Measurements from ENCODE around the gene AURKB.
A peak's percentile ranks its signal among the peaks of the same experiment; 100 is the strongest.

The AURKB gene

DNA sequence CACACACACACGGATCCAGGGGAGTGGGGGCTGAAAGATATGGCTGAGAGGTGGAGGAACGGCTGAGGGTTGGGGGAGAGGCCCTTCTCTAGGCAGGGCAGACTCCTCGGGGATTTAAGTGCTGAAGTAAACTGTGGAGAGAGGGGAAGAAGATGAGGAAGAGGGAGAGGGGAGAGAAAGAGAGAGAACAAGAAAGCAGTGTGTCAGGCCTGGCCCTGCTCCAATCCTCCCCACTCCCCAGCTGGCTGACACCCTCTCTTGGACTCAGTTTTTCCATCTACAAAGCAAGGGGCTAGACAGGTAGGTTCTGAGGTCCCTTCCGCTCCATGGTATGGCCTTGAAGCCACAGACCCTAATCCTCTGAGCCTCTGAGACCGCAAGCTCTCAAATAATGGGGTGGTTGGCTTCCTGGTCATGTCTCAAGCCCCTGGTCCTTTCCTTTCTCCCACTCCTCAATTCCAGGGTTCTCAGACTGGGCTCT, 49.6 kb downstream of the AURKB start:
- DNase-seq, result no peak

DNA sequence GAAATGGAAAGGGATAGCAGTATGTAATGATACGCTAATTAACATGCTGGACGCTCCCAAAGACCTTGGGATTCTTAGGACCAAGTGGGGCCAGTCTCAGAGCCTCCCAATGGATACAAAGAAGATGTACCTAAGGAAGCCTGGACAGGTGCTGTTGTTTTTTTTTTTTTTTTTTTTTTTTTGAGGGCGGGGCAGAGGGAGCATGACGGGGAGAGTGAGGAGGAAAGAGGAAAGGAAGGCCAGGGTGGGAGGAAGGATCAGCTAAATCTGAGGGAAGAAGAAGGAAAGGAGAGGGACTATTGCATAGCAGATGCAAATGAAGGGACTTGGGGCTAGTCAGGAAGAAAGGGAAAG, 50.2 kb downstream of the AURKB start:
- no peak for DNase-seq

DNA sequence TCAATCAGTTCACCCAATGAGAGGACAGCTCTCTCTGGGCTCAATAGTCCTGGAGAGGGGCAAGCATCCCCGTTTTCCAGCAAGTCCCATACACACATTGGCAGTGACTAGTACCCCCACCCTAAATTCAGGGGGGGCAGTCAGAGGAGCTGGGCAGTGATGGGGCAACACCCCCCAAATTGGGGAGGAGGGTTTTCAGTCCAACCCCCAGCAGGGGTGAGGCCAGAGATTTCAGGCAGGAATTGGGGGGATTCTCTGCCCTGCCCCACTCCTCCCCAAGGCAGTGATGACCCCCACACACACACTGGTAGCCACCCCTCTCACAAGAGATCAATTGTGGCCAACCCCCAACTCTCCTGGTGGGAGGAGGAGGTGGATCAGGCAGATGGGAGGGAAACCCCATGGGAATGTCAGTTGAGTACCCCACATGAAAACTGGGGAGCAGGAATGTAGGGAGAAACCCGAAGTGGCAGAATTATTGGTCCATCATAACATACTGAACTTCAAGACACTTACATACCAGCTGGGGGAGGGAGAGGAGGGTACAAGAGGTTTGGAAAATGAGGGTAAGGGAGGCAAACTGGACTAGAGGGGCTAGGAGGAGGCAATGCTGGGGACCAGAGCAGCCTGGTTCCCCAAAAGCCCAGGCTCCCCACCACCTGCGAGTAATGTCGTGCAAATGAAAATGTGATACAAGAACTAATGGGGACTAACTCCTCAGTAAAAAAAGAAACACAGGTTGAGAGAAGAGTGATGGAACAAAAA, 50.7 kb downstream of the AURKB start:
- no peak for DNase-seq

DNA sequence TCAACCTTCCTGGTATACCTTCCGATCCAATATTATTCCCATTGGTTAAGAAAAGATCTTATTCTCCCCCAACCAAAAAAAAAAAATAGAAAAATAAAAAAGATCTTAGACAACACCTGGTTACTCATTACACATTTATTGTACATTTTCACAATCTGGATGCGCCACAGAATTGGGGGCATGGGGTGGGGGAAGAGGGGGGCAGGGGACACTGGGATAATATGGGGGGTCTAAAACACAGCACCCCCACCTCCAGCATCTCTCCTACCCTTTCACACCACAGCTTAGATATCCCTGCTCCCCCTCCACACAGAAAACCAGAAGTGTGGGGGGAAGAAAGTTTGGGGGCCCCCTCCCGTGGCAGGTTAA, 51.4 kb downstream of the AURKB start:
- DNase-seq, result no peak

DNA sequence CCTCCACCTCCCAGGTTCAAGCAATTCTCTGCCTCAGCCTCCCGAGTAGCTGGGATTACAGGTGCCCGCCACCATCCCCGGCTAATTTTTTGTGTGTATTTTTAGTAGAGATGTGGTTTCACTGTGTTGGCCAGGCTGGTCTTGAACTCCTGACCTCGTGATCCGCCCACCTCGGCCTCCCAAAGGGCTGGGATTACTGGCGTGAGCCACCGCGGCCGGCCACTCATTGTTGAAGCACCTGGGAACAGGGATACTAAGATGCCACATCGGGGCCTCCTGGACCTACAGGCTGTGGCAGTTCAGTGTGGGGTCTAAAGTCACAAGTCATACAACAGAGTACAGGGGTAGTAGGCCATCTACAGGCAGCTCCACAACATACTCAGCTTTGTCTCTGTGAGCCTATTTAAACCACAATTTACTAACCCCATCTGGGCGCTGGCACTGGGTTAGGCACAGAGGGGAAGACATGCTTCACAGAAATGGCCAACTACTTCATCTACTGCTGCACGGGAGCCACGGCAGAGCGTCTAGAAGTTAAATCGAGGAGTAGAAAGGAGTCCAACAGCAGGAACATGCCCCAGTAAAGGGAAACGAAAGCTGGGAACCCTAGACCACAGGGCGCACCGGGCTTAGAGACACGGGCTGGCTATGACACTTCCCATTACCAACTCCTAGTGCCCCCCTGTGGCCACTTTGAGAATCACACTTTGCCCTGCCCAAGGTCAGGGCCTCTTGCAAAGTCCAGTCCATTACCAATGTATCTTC, 51.9 kb downstream of the AURKB start:
- DNase-seq, result peak; percentile 90

DNA sequence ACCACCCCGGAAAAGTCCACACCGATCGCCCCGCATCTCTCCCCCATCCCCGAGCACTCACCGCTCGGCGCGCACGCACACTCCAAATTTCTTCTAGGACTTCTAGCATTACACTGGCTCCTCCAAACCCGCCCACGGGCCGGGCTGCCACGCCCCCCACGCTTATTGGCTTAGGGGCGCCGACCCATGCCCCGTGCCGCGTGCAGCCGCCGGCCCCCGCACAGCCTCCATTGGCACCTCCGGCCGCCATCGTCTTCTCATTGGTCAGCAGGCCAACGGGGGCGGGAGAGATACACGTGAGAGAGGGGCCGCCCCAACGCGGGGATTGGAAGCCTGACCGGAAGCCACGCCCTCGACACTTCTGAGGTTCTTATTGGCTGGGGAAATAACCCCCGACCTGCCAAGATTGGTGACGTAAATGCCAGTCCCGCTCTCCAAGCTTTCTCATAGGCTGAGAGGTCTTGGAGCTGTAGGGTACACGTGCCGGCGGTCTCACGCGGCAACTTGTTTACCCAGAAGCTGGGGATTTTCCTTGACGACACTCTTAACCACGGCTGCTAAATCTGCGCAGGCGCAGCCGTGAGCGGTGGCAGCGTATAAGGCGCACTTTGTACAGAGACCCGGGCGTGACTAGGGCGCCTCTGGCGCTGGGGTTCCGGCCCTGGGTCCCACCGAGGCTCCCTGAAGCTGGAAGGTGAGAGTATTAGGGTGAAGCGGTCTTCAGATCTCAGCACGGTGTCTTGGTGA, 54.0 kb downstream of the AURKB start:
- peak; percentile 99 for DNase-seq

DNA sequence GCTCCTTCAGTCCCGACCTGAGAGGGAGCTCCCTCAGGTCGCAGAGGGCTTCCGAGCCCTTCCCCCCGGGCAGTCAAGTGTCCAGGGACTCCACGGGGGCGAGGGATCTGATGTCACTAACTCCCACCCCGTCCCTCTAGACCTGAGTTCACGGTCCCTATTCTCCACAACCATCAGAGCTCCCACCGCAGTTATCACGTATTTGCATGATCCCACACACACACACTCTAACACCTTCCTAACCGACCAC, 54.5 kb downstream of the AURKB start:
- DNase-seq, result no peak

DNA sequence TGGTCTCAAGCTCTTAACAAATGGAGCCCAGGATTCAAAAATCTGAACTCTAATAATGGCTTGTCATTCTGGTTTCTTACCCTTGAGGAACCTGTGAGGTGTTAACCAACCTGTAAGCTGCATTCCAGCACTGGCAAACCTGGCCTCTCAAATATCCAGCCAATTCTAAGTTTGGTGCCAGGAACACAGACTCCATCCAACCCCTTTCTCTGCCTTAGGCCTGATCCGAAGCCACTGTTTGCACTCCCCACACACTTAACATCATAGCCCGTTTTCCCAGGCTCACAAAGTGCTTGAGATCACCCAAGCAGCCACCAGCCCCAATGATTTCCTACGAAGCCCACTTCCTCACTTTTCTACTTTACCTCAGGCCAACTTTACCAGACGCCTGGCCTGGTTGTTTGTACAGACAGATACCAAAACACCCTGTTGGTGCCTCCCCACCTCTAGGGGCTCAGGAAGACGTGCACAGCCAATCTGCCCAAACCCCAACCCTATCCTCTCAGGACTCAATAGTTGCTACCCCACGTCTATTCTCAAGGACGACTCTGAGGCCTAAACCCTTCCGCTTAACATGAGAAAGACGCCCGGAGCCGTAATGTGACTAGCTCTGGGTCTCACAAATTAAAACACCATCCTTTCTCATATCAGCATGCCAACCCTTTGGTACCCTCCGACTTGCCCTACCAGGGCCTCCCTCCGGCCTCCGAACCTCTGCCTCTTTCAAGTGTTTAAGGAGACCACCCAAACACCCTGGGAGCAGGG, 55.0 kb downstream of the AURKB start:
- no peak for DNase-seq

All from T-helper 9 cell (primary cell).